HG03108 (cell line): ENCODE measurements around the gene SLC26A8.
"Not testable (repeated sequence)": the region's sequence is repeated elsewhere in the genome, so short reads cannot be mapped to it uniquely, and the experiment has no call there.

Experiments used
- ATAC-seq: cut with Tn5 transposase; IDR thresholded peaks from one replicate; pipeline ENCODE4 v1.9.1; 2021; ENCODE audit warnings: moderate library complexity; ENCODE audit not compliant: unreplicated experiment

SLC26A8 gene

DNA sequence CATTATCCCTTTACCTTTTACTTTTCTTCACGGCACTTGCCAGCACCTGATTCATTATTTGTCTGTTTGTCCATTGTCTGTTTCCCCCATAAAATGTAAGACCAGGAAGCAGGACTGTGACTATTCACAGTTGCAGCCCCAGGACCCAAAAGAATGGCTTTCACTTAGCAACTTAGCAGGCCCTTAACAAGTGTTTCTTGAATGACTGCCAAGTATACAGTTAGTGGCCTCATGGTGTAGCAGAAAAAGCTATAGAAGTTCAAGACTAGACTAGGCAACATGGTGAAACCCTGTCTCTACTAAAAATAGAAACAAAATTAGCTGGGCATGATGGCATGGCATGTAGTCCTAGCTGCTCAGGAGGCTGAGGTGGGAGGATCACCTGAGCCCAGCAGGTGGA lies 4.3 kb downstream of the SLC26A8 start:
- ATAC-seq, result no peak

DNA sequence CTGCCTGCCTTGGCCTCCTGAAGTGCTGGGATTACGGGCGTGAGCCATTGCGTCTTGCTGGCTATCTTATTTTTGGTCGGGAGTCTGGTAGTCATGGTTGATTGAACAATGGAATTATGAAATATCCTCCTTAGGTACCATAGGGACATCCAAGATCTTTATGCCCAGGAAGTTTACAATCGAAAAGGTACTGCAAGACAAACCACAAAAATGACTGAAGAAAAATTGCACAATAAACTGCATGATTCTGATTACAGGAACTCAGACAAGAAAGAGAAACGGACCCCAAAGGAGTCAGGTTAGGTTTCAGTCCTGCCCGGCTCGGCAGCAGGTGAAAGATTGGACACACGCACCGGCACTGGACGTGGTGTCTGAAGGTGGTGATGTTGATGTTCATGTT lies 5.3 kb downstream of the SLC26A8 start:
- ATAC-seq, result no peak

DNA sequence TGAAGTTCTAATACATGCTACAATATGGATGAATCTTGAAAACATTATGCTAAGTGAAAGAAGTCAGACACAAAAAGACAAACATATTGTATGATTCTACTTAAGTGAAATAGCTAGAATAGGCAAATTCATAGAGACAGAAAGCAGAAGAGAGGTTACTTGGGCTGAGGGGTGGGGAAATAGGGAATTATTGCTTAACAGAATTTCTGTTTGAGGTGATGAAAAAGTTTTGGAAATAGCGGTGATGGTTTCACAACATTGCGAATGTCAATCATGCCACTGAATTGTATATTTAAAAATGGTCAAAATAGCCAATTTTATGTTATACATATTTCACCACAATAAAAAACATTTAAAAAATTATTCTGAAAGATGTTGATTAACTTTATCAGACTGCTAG lies 6.1 kb downstream of the SLC26A8 start:
- no peak for ATAC-seq

DNA sequence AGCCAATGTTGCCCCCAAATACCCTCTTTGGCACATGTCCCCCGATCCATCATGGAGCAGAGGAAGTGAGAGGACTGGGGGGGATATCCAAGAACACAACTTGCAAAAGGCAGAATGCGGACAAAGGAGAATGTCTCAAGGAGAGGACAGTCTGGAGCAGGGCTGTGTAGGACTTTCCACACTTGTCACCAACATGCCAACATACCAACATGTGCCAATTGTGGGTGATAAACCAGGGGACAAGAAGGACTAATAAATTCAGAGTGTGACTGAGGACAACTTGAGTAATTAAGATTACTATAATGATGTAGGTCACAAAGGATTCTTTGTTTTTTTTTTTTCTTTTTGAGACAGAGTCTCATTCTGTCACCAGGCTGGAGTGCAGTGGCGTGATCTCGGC lies 8.8 kb downstream of the SLC26A8 start:
- no peak for ATAC-seq

DNA sequence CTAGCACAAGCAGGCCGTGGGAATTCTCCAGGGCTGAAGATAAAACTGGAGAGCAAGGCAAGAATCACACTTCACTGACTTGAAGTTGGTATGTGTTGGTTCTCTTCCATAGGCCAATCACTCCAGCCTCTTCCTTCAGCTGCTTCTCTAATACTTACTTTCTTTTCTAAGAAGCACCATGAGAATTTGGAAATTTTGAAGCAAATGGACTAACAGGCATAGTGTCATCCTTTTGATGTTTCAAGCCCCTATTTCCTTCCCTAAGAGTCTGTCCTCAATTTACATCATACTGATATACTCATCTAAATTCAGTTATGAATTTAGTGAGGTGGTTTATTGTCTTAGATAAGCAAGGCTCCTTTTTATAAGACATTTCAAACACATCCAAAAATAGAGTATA lies 24.0 kb downstream of the SLC26A8 start:
- ATAC-seq, result no peak

DNA sequence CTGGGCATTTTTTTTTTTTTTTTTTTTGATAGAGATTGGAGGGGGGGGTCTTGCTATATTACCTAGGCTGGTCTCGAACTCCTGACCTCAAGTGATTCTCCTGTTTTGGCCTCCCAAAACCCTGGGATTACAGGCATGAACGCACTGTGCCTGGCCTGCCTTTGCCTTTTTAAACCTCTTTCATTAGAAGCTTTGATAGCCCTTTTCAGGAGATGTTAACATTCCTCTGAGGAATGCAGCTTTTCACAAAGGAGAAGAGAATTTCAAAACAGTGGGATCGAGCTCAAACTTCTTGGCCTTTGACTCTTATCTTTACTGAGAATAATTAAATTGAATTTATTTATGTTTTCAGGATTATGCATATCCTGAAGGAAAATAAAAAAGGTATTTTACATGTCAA lies 31.3 kb downstream of the SLC26A8 start:
- ATAC-seq, result no peak

GRCh38 chr6:35988047-35988446 lies 36.4 kb downstream of the SLC26A8 start:
- not testable (repeated sequence) for ATAC-seq

GRCh38 chr6:35984701-35985100 lies 39.7 kb downstream of the SLC26A8 start:
- ATAC-seq, result no peak

- ATAC-seq, result no peak
Observed at GRCh38 chr6:35980991-35981645, 43.3 kb downstream of the SLC26A8 start.

DNA sequence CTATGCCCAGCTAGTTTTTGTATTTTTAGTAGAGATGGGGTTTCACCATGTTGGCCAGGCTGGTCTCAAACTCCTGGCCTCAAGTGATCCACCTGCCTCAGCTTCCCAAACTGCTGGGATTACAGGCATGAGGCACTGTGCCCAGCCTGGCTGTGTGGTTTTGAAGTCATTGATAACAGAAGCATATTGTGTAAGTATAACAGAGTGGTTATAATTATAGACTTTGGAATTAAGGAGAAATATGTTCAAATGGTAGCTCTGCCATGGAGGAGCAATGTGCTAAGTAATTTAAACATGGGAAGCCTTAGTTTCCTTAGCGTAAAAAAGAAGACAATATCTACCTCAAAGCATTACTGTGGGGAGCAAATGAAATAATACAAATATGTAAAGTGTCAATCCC lies 44.3 kb downstream of the SLC26A8 start:
- not testable (repeated sequence) for ATAC-seq

DNA sequence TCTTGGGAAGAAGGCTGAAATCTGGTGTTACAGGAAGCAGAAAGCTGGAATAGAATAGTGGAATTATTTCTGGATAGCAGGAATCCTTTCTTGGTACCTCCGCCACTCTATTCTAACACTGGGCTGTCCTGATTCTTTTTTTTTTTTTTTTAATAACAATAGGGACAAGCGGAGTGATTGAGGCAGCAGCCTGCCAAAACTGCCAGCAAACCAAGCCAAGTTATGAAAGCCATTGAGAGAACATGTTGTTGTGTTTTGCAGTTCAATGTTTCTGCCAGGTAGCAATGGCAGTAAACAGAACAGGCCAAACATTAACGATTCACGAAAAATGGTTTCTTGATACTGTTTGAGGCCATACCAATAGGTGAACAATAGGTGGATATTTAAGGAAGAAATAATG lies 47.1 kb downstream of the SLC26A8 start:
- ATAC-seq, result no peak

DNA sequence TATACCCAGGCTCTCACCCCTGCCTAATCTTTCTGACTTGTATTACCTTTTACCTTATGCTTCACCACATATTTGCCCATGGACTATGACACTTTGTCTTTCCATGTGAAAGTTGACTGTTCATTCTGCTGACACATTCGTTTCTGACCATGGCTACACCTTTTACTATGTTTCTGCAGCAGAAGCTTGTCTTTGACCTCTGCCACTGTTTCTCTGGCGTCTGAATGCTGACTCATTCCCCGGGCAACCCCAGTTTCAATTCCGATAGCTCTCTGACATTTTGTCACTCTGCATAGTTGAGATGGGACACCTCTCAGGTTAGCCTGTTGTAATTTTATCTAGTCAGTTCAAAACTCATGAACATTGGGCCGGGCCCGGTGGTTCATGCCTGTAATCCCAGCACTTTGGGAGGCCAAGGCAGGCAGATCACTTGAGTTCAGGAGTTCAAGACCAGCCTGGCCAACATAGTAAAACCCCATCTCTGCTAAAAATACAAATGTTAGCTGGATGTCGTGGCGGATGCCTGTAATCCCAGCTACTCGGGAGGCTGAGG lies 50.7 kb downstream of the SLC26A8 start:
- ATAC-seq, result peak; percentile 86

- ATAC-seq, result no peak
Observed at GRCh38 chr6:35972471-35973367, 51.7 kb downstream of the SLC26A8 start.

- ATAC-seq, result no peak
Observed at GRCh38 chr6:35970181-35970580, 54.3 kb downstream of the SLC26A8 start.

GRCh38 chr6:35969646-35970045 lies 54.8 kb downstream of the SLC26A8 start:
- no peak for ATAC-seq

GRCh38 chr6:35968821-35969220 lies 55.6 kb downstream of the SLC26A8 start:
- no peak for ATAC-seq

- ATAC-seq, result no peak
Observed at GRCh38 chr6:35967076-35967774, 57.2 kb downstream of the SLC26A8 start.

DNA sequence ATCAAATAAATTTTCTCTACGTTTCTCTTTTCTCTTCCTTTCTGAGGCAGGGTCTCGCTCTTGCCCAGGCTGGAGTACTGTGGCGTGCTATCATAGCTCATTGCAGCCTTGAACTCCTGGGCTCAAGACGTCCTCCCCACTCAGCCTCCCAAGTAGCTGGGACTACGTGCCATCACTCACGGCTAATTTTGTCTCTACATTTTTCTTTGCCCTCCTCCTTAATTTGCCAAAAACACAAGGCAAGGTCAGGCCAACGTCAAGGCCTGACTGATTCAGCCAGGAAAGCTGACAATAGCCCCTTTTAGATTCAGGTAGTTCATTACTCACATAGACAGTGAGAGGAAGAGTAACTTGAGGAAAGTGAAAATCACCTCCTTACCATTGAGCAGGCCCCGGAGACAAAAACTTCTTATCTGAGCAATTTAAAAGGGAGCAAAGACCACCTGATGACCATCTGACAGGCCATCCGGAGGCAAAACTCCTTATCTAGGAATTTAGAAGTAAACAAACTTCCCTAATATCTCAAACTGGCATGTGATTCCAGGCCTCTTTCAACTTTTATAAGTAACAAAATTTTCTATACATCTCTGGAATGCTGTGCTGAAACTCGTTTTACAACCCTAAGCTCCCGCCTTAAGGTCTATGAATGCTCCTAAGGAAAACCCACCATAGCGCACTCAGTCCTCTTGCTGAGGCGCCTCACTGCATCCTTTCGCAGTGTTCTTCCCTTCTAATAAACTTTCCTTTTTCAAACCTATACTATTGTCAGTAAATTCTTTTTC lies 61.5 kb downstream of the SLC26A8 start:
- ATAC-seq, result no peak

DNA sequence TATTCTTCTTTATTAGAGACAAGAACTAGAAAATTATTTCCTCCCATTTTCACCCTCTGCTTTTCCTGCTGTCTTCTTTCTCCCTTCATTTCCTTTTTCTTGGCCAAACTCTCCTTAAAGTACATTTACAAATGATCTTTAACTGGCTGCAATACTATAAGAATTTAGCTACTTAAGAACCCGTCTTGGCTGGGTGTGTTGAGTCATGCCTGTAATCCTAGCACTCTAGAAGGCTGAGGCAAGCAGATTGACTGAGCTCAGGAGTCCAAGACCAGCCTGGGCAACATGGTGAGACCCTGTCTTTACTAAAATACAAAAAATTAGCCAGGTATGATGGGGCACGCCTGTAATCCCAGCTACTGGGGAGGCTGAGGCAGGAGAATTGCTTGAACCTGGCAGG lies 64.3 kb downstream of the SLC26A8 start:
- ATAC-seq, result no peak

DNA sequence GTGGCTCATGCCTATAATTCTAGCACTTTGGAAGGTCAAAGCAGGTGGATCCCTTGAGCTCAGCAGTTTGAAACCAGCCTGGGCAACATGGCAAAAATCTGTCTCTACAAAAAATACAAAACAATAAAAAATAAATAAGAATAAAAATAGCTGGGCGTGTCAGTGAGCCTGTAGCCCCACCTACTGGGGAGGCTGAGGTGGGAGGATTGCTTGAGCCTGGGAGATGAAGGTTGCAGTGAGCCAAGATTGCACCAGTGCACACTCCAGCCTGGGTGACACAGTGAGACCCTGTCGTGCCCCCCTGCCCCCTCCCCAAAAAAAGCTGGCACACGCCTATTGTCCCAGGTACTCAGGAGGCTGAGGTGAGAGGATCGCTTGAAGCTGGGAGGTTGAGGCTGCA lies 68.5 kb downstream of the SLC26A8 start:
- no peak for ATAC-seq

DNA sequence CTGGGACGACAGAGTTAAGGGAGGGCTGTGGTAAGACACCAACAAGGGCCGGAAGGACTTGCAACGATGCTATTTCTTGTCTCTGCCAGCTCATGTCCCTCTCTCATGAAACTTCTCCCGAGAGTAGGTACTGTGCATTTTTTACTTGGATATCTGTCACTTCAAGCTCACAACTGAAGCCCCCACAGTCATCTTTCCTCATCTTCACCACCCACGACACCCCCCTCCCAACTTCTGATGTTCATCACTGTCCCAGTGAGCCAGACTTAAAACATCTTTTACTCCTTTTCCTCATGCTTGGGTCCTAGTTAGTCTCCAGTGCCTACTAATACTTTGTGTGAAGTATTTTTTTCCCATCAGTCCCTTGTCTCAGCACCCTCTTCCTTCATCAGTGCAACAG lies 68.9 kb downstream of the SLC26A8 start:
- ATAC-seq, result no peak
